ENCODE results near the gene HK1. TPM values are rescaled to one million over a fixed set of nuclear protein-coding genes. Genes with fewer than 3 reads are reported as not detected.

HK1 gene
- polyA plus RNA-seq, 1 donor, result 35.4 TPM

- no peak for DNase-seq
These were observed 128.7 kb downstream of the HK1 start for GRCh38 chr10:69406816-69407580.

GRCh38 chr10:69407621-69408301 lies 129.5 kb downstream of the HK1 start:
- DNase-seq, result no peak

- DNase-seq, result peak; percentile 90
These were observed 130.3 kb downstream of the HK1 start for GRCh38 chr10:69408318-69409175.

GRCh38 chr10:69409176-69409495 lies 130.8 kb downstream of the HK1 start:
- no peak for DNase-seq

- no peak for DNase-seq
These were observed 131.7 kb downstream of the HK1 start for GRCh38 chr10:69409968-69410367.

GRCh38 chr10:69410487-69410886 lies 132.2 kb downstream of the HK1 start:
- DNase-seq, result no peak

GRCh38 chr10:69411476-69411875 lies 133.2 kb downstream of the HK1 start:
- DNase-seq, result no peak

GRCh38 chr10:69412232-69412790 lies 134.0 kb downstream of the HK1 start:
- no peak for DNase-seq

GRCh38 chr10:69413221-69413865 lies 135.0 kb downstream of the HK1 start:
- peak; percentile 61 for DNase-seq

- no peak for DNase-seq
These were observed 136.0 kb downstream of the HK1 start for GRCh38 chr10:69414036-69415018.

- DNase-seq, result no peak
These were observed 136.8 kb downstream of the HK1 start for GRCh38 chr10:69415049-69415448.

- no peak for DNase-seq
These were observed 137.7 kb downstream of the HK1 start for GRCh38 chr10:69415951-69416350.

- no peak for DNase-seq
These were observed 138.4 kb downstream of the HK1 start, which contains the start of gene TACR2 for GRCh38 chr10:69416695-69417094. TSS of gene TACR2 (minus strand) at chr10:69416918. CDS start at chr10:69416323, 595 bp downstream.

GRCh38 chr10:69417542-69417941 lies 139.2 kb downstream of the HK1 start:
- no peak for DNase-seq

GRCh38 chr10:69418052-69418752 lies 139.9 kb downstream of the HK1 start:
- DNase-seq, result no peak

GRCh38 chr10:69419096-69419743 lies 140.9 kb downstream of the HK1 start:
- no peak for DNase-seq

GRCh38 chr10:69419744-69420126 lies 141.4 kb downstream of the HK1 start:
- DNase-seq, result no peak

GRCh38 chr10:69421611-69422308 lies 143.5 kb downstream of the HK1 start:
- DNase-seq, result no peak

GRCh38 chr10:69422676-69423075 lies 144.4 kb downstream of the HK1 start:
- no peak for DNase-seq
